EH (cell line): ENCODE data around the gene TMEM134.

ENCODE experiments used
- DNase-seq: peaks from one replicate; pipeline ENCODE4 v3.0.0-alpha.2; 2015; ENCODE audit warnings: low read depth

TMEM134 gene

DNA sequence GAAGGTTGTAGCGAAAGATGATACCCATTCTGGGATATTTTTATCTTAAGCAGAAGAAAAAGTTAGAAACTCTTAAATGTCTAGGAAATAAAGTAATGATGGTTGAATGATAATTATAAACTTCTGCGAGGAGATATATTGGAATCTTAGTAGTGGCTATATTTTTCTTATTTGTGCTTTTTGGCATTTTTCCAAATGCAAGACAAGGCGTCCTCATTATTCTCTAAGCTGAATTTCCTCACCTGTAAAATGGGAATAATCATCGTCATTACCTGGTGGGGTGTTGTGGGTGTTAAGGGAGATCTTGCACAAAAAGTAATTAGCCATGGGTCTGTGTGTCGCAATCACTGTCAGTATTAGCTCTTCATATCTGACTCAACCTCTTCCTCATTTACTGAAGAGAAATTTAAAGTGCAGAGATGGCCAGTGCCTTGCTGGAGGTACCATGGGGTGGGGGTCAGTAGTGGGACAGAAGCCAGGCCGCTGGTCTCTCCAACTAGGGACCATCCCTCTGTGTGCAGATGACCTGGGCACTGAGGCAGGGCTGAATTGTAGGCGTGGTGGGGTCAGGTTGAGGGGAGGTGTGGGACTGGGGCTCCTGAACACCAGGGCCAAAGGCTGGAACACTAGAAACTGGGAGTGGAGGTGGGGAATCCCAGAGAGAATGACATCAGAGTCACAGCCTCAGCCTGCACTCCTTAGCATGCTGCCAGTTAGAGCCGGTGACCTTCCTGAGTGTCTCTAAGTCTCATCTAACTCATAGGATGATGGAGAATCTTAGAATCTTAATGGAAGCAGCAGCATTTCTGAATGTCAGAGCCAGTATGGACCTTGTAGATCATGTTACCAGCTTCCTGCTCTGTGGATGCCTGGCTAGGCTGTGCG is 32.0 kb upstream of the TMEM134 start:
- DNase-seq, result no peak

GRCh38 chr11:67500484-67500821 is 31.4 kb upstream of the TMEM134 start:
- no peak for DNase-seq

DNA sequence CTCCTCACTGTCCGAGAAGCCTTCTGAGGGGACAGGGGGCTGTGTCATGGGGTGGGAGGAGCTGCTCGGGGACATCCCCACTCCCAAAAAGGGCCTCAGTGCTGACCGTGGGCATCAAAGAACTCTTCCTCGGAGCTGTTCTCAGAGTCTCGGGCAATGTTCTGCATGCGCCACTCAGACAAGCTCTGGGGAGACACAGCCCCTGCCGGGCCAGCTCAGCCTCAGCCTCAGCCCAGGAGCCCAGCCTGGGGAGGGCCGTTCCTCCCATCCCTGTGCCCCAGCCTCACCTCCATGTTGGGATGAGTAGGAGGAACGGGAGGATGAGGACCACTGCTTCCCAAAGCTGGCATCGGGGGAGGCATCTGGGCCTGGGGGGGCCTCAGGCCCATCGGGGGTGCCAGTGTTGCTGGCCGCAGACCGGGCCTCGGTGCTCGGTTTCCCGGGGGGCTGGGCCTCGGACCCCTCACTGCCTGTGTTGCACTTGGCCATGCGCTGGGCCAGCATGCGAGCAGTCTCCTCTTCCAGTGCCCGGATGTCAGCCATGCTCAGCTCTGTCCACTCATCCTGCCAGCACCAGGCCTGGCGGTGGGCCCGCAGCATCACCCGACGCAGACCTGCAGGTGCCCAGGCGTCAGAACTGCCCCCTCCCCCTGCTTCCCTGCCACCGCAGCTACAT is 30.9 kb upstream of the TMEM134 start:
- DNase-seq, result no peak

- DNase-seq, result no peak
These were observed 29.5 kb upstream of the TMEM134 start for GRCh38 chr11:67498544-67498972.

DNA sequence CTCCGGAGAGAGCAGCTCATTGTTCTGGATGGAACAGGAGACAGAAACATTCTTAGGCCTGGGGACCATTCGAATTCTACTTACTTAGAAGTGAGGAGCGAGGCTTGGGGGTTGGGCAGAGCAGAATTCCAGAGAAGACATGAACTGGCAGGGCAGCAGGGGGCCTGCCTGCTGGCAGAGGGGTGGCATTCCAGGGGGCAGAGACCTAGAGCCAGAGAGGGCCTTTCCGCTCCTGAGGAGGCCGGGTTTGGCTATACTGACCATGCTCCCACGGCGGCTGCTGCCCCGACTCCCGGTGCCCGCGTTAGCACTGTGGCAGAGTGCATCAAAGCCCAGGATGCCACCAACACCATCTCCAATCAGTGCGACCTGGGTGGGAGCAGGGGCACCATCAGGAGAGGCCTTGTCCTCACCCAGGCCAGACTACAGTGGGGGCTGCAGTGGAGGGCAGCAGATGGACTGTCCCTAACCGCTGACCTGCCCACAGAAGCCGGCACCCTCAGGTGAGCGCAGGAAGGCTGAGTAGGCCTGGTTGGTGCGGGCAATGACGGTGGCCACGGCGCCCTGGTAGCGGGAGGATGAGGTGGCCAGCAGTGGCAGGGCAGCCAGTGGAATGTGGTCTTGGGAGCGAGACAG is 28.7 kb upstream of the TMEM134 start:
- no peak for DNase-seq

DNA sequence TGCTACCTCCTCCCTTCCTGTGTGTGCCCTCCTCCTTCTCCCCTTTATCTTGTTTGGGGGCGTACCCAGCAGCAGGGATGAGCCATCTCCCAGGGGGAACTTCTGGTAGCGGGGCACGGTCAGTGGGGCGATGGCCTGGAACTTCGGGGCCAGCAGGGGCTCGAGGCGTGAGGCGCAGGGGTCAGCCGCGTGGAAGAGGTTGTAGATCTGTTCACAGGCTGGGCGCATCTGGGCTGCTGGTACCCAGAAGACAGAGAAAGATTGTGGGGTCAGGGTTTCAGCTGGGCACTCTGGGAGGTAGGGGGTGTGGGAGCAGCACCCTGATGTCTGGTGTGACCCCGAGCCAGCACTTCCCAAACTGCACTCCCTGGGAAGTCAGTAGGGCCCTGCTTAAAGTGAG is 27.1 kb upstream of the TMEM134 start:
- no peak for DNase-seq

GRCh38 chr11:67495234-67496005 is 26.4 kb upstream of the TMEM134 start:
- DNase-seq, result no peak

- no peak for DNase-seq
These were observed 25.6 kb upstream of the TMEM134 start for GRCh38 chr11:67494371-67495233.

DNA sequence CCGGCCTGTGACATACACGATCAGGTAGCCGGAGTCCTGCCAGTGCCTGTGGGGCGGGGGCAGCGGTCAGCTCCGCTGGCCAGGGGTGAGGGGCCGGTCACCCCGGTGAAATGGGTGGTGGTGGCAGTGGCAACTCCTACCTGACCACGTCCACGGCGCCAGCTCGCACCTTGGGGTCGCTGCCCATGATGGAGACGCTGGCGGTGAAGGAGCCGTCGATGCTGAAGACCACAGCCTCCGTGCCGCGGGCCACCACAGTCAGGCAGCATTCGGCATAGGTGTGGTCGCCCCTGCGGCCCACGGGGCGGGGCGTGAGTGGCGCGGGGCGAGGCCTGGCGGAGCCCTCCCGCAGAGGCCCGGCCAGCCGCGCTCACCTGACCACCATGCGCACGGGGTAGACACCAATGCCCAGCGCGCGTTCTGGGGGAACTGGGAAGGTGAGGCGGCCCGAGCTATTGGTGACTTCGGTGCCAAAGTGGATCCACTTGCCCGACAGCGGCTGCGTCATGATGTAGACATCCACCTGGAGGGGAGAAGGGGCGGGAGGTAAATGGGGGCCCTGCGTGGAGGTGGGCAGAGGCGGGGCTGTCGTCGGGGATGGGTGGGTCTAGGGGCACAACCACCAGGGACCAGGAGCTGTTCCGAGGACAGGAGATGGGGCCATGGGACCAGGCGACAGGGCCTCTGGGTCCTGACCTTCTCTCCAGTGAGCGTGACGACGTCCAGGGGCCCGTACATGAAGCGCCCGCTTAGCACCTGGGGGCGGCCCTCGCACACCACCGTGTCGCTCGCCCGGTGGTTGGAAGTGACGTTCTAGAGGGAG is 24.7 kb upstream of the TMEM134 start:
- no peak for DNase-seq

- DNase-seq, result no peak
These were observed 23.9 kb upstream of the TMEM134 start for GRCh38 chr11:67492801-67493547.

DNA sequence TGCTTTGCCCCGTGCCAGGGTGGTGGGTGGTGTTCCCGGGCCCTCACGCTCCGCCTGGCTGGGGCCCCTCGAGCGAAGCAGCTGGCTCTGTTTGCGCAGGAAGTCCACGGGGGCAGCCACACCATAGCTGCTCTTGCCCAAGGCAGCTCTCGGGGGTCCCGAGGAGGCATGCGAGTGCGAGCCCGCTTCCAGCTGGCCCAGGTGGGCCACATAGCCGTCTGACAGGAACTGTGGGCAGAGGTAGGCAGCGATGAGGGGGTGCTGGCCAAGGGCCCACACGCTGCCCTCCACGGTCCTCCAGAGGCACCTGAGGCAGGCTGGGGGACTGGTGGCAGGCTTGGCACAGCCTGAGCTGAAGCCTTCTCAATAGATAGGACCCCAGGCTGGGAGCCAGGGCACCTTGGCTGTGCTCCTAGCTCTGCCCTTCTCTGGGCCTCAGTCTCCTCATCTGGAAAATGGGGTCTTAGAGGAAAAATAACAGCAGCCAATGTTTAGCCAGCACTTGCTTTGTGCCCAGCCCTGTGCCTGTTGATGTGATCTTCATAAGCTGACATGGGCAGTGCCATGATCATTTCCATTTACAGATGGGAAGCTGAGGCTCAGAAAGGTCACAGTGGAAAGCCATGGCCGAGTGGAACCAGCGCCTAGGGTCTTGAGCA is 23.1 kb upstream of the TMEM134 start:
- no peak for DNase-seq

DNA sequence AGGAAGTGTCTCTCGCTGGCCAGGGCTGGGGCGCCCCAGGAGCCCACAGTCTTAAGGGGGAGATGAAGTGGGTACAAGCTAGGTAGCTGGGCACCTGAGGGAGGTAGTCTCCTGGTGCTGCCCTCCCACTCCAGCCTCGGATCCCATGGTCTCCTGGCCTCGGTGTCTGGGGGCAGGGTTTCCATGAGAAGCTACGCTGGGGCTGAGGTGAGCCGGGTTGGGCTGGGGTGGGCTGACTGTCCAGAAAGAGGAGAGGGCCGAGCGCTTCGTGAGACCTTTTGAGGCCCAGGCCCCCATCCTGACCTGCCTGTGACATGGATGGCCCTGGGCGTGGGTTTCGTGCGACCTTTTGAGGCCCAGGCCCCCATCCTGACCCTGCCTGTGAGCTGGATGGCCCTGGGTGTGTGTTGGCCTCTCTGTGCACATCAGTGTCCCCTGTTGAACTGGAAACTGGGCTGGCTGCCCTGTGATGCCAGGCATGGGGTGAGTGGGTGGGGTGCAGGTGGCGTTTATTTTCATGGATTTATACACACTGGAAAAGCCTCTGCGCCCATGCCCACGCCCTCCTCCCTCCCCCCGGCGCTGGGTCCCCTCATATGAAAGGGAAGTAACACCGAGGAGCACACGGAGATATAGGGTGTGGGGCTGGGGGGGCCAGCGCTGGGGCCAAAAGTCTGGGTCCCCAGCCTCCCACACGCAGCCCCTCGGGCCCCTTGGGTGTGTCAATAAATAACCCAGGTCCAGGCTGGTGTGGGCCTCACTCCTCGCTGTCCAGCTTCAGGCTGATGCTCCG is 22.4 kb upstream of the TMEM134 start:
- DNase-seq, result no peak

GRCh38 chr11:67490727-67491065 is 21.6 kb upstream of the TMEM134 start:
- DNase-seq, result no peak

DNA sequence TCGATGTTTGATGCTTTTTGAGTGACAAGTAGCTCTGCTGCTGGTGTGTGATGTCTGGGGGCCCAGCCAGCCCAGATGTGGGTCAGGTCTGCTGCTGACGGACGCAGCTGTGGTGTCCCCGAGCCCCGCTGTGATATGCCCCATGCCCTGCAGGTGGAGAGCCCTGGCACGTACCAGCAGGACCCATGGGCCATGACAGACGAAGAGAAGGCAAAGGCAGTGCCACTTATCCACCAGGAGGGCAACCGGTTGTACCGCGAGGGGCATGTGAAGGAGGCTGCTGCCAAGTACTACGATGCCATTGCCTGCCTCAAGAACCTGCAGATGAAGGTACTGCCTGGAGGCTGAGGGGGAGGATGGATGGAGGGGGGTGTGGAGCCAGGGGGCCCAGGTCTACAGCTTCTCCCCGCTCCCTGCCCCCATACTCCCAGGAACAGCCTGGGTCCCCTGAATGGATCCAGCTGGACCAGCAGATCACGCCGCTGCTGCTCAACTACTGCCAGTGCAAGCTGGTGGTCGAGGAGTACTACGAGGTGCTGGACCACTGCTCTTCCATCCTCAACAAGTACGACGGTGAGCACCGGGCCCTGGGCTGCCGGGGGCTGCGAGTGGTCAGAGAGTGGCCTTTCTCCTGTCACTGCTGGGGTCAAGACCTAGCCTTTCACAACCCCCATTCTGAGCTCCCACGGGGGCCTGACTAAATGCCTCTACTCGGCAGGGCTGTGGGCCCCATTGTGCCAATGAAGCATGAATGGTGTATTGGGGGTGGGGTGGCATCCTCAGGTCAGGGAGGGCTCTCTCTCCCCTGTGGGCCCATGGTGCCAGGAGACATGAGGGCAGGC is 21.1 kb upstream of the TMEM134 start:
- no peak for DNase-seq

DNA sequence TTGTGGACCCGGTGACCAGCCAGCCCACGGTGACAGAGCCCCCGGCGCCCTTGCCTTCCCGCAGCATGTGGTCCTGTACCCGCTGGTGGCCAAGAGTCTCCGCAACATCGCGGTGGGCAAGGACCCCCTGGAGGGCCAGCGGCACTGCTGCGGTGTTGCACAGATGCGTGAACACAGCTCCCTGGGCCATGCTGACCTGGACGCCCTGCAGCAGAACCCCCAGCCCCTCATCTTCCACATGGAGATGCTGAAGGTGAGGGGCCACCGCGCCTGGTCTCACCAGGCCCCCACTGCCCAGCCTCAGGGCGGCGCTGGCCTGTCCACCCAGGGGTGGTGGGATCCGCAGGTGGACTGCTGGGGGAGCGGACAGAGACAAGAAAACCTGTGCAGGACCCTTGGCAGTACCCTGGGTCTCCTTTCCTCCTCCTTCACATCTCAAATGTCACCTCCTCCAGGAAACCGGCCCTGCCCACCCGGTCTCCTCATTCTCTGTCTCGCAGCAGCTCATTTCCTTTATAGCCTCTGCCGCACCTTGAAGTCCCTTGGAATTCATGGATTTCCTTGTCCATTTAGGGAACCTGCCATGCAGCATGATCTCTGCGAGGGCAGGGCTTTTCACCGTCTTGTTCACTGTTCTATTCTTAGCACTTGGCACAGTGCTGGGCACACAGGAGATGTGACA is 20.3 kb upstream of the TMEM134 start:
- no peak for DNase-seq

DNA sequence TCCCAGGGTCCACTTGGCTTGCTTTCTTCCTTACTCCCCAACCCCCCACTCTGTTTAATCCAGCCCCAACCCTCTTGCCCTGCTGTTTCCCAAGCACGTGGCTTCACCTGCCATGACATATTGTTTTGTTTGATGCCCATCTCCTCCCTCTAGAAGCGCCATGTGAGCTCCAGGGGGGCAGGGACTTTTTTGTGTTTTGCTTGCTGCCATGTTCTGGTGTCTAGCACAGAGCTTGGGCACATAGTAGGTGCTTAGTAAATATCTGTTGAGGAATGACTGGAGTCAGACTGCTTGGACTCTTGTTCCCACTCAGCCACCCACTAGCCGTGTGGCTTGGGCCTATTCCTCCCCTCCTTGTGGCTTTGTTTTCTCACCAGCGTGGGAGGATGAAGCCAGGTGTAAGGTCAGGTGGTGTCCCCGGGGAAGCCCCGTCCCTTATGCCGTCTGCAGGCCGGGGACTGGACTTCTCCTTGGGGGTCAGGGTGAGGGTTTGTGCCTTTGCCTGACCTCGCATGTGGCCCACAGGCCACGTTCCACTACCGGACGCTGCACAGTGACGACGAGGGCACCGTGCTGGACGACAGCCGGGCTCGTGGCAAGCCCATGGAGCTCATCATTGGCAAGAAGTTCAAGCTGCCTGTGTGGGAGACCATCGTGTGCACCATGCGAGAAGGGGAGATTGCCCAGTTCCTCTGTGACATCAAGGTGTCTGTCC is 17.6 kb upstream of the TMEM134 start:
- no peak for DNase-seq
